Measurements from ENCODE around the gene ADGRB2. TPM values are rescaled to one million over a fixed set of nuclear protein-coding genes. Genes with fewer than 3 reads are reported as not detected.

Gene ADGRB2
- total and polyA plus RNA-seq, 3 donors from 2014 or later: 11.8 to 18.0 (median 15.7) TPM

GRCh38 chr1:31759298-31760023 lies 4.7 kb downstream of the ADGRB2 start:
- Histone ChIP-seq H3K27ac (no peak overlapping the region), H3K36me3 (ENCODE audit: low read depth, missing control alignments) (no peaks in the 10 kb centered on the region), H3K27me3 (no peaks in the 10 kb centered on the region), H3K9me3 (no peaks in the 10 kb centered on the region), H3K4me1 (peaks cover 33% of the 10 kb centered on the region), H3K4me3 (no peak overlapping the region)
- no peak for DNase-seq
- no peak for TF ChIP-seq CTCF (IDR thresholded peaks at IDR 0.05)
- no peak for TF ChIP-seq POLR2A (IDR thresholded peaks at IDR 0.05)
- intact Hi-C loops (cut with DNase I; ENCODE audit: low total_unique reads): no loop called here
- WGBS, 2 donors: 84 to 86% methylated on average over 10 of the region's 10 CpGs

- Histone ChIP-seq H3K27ac (no peak overlapping the region), H3K9me3 (no peaks in the 10 kb centered on the region), H3K4me1 (peaks cover 37% of the 10 kb centered on the region), H3K27me3 (no peaks in the 10 kb centered on the region), H3K4me3 (no peak overlapping the region), H3K36me3 (ENCODE audit: low read depth, missing control alignments) (no peaks in the 10 kb centered on the region)
- 91 to 92% methylated on average over 7 of the region's 7 CpGs for WGBS, 2 donors
- intact Hi-C loops (cut with DNase I; ENCODE audit: low total_unique reads): no loop called here
- no peak for DNase-seq
- no peak for TF ChIP-seq POLR2A (IDR thresholded peaks at IDR 0.05)
- TF ChIP-seq CTCF (IDR thresholded peaks at IDR 0.05): no peak
Measured at GRCh38 chr1:31758823-31759222, 5.3 kb downstream of the ADGRB2 start.

- intact Hi-C loops (cut with DNase I; ENCODE audit: low total_unique reads): no loop called here
- Histone ChIP-seq H3K4me1 (peaks cover 39% of the 10 kb centered on the region), H3K27me3 (no peaks in the 10 kb centered on the region), H3K27ac (no peak overlapping the region), H3K36me3 (ENCODE audit: low read depth, missing control alignments) (no peaks in the 10 kb centered on the region), H3K9me3 (no peaks in the 10 kb centered on the region), H3K4me3 (no peak overlapping the region)
- DNase-seq: no peak
- TF ChIP-seq CTCF (IDR thresholded peaks at IDR 0.05) (no peak), POLR2A (IDR thresholded peaks at IDR 0.05) (no peak)
- 92 to 100% methylated on average over 1 to 6 of the region's 6 CpGs for WGBS, 2 donors
Measured at GRCh38 chr1:31757989-31758388, 6.2 kb downstream of the ADGRB2 start.

- no peaks in the 10 kb centered on the region for H3K9me3 ChIP-seq
- peaks cover 45% of the 10 kb centered on the region for H3K4me1 ChIP-seq
- intact Hi-C loops (cut with DNase I; ENCODE audit: low total_unique reads): no loop called here
- WGBS, 2 donors: 92 to 93% methylated on average over 8 of the region's 8 CpGs
- TF ChIP-seq CTCF (IDR thresholded peaks at IDR 0.05) (no peak), POLR2A (IDR thresholded peaks at IDR 0.05) (no peak)
- no peaks in the 10 kb centered on the region for H3K36me3 ChIP-seq (ENCODE audit: low read depth, missing control alignments)
- no peak overlapping the region for H3K4me3 ChIP-seq
- H3K27me3 ChIP-seq: no peaks in the 10 kb centered on the region
- H3K27ac ChIP-seq: no peak overlapping the region
- no peak for DNase-seq
Measured at GRCh38 chr1:31757204-31757679, 6.9 kb downstream of the ADGRB2 start.

- H3K4me3 ChIP-seq: no peak overlapping the region
- intact Hi-C loops (cut with DNase I; ENCODE audit: low total_unique reads): no loop called here
- peaks cover 46% of the 10 kb centered on the region for H3K4me1 ChIP-seq
- no peaks in the 10 kb centered on the region for H3K36me3 ChIP-seq (ENCODE audit: low read depth, missing control alignments)
- no peak for DNase-seq
- H3K9me3 ChIP-seq: no peaks in the 10 kb centered on the region
- no peaks in the 10 kb centered on the region for H3K27me3 ChIP-seq
- no peak for TF ChIP-seq CTCF (IDR thresholded peaks at IDR 0.05)
- TF ChIP-seq POLR2A (IDR thresholded peaks at IDR 0.05): no peak
- no peak overlapping the region for H3K27ac ChIP-seq
- 84 to 94% methylated on average over 11 to 13 of the region's 13 CpGs for WGBS, 2 donors
Measured at GRCh38 chr1:31756578-31756977, 7.6 kb downstream of the ADGRB2 start.
